Measurements from ENCODE around the gene P2RY12. TPM values are rescaled to one million over a fixed set of nuclear protein-coding genes. Genes with fewer than 3 reads are reported as not detected.

P2RY12 gene
- polyA plus RNA-seq, 1 donor from 2014 or later: not detected

- TF ChIP-seq, protein P1, sequence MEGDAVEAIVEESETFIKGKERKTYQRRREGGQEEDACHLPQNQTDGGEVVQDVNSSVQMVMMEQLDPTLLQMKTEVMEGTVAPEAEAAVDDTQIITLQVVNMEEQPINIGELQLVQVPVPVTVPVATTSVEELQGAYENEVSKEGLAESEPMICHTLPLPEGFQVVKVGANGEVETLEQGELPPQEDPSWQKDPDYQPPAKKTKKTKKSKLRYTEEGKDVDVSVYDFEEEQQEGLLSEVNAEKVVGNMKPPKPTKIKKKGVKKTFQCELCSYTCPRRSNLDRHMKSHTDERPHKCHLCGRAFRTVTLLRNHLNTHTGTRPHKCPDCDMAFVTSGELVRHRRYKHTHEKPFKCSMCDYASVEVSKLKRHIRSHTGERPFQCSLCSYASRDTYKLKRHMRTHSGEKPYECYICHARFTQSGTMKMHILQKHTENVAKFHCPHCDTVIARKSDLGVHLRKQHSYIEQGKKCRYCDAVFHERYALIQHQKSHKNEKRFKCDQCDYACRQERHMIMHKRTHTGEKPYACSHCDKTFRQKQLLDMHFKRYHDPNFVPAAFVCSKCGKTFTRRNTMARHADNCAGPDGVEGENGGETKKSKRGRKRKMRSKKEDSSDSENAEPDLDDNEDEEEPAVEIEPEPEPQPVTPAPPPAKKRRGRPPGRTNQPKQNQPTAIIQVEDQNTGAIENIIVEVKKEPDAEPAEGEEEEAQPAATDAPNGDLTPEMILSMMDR (IDR thresholded peaks at IDR 0.05; ENCODE audit: poor library complexity, severe bottlenecking): no peak
- TF ChIP-seq RAD21 (conservative IDR thresholded peaks at IDR 0.05) (no peak), MXI1 (conservative IDR thresholded peaks at IDR 0.05; ENCODE audit: poor library complexity, severe bottlenecking) (no peak), EP300 (conservative IDR thresholded peaks at IDR 0.05; ENCODE audit: poor library complexity, severe bottlenecking) (no peak)
Observed at GRCh38 chr3:151315846-151316245, 68.7 kb downstream of the P2RY12 start (continued).

DNA sequence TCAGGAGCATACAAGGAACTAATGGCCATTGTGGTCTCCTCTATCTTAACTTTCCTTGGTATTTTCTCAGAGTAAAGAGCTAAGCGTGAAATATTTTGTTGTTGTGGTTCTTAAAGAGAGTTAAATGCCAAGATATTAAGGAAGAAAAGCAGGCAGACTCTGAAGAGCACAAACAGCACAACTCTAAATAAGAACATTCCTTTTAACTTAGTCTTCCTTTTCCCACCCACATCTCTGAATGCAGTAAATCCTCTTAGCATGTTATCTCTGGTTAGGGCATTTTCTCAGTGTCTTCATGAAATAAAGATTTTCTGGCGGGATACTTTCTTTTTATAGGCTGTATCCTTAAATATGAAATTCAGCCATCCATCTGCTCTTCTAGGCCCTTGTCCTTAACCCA, 69.4 kb downstream of the P2RY12 start:
- H3K27ac ChIP-seq (ENCODE audit: low read length): no peak overlapping the region
- peaks cover 3% of the 10 kb centered on the region for H4K20me1 ChIP-seq (ENCODE audit: insufficient read depth)
- TF ChIP-seq SMC3 (conservative IDR thresholded peaks at IDR 0.05; ENCODE audit: poor library complexity) (no peak), EP300 (conservative IDR thresholded peaks at IDR 0.05; ENCODE audit: poor library complexity, severe bottlenecking) (no peak), MXI1 (conservative IDR thresholded peaks at IDR 0.05; ENCODE audit: poor library complexity, severe bottlenecking) (no peak), TAF1 (IDR thresholded peaks at IDR 0.05; ENCODE audit: low read depth) (no peak), EZH2 (IDR thresholded peaks at IDR 0.05; ENCODE audit: borderline replicate concordance, insufficient read depth, low read length, poor library complexity, severe bottlenecking) (no peak), POLR2AphosphoS5 (IDR thresholded peaks at IDR 0.05) (no peak), REST (IDR thresholded peaks at IDR 0.05; ENCODE audit: borderline replicate concordance) (no peak), RAD21 (conservative IDR thresholded peaks at IDR 0.05) (no peak)
- TF ChIP-seq, protein P1 (IDR thresholded peaks at IDR 0.05; ENCODE audit: poor library complexity, severe bottlenecking): no peak
- no peak overlapping the region for H3K4me2 ChIP-seq (ENCODE audit: low read length)
- H3K4me3 ChIP-seq (ENCODE audit: low read length): no peak overlapping the region
- no peak overlapping the region for H3K9ac ChIP-seq (ENCODE audit: low read length)
- H2AFZ ChIP-seq (ENCODE audit: low read depth, low read length): no peak overlapping the region
- H3K27me3 ChIP-seq (ENCODE audit: insufficient read depth, low read depth, low read length): no peaks in the 10 kb centered on the region
- H3K79me2 ChIP-seq (replicated peaks; ENCODE audit: insufficient read depth, low read length): no peaks in the 10 kb centered on the region
- no peaks in the 10 kb centered on the region for H3K36me3 ChIP-seq (ENCODE audit: insufficient read depth, low read length)
- no peaks in the 10 kb centered on the region for H3F3A ChIP-seq (ENCODE audit: insufficient read depth, low read length, poor library complexity, severe bottlenecking)
- H3K9me2 ChIP-seq (ENCODE audit: insufficient read depth, low read length): no peaks in the 10 kb centered on the region
- H3K9me3 ChIP-seq (ENCODE audit: low read length): no peaks in the 10 kb centered on the region
